AG10803 (cell line): ENCODE measurements around the gene SPEG.

ENCODE experiments used
- DNase-seq: peaks from one replicate; pipeline ENCODE4 v3.0.0; 2010; ENCODE audit warnings: low read depth
- H3K4me3 ChIP-seq: 2 replicates; pipeline ENCODE4 v1.5.1; 2011; ENCODE audit warnings: mild to moderate bottlenecking, low read length, control low read depth
- TF ChIP-seq, protein P1 (sequence below): conservative IDR thresholded peaks from 2 replicates; pipeline ENCODE4 v1.5.1; 2011; ENCODE audit warnings: mild to moderate bottlenecking, low read length, control low read depth, inconsistent platforms

Gene SPEG

DNA sequence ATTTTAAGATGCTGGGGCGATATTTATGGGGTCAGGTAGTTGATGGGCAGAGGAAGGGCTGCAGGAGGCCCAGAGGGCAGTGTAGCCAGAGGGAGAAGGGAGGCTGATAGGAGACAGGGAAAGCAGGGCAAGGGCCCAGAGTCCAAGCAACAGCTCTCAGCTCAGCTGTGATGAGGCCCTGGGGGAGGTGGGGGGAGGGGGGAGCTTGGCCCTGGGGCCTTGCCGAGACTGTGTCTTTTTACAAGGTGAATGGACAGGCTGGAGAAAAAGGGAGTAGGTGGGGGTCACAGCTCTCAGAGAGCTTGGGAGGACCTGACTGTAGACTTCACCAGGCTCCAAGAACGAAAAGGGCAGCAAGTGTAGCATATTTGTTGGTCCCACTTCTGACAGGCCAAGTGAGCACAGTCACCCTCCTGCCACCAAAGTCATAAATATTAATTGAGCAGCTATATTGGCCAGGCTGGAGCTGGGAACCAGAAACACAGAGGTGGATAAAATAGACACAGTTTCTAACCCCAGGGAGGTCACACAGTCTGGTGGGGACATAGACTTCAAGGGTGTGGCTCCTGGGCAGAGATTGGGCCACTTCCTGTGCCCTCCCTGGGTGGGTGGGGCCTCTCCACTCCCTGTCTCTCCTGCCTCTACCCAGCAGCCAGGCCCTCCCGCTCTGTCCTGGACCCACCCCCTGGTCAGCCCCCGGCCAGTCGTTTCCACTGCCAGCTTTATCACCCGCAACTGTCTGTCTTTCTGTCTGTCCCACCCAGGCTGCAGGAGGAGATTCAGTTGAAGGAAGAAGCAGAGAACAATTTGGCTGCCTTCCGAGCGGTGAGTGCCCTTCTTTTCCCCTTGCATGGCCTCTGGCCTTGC is 15.1 kb upstream of the SPEG start:
- H3K4me3 ChIP-seq = no peak overlapping the region
- no peak for DNase-seq
- TF ChIP-seq, protein P1, sequence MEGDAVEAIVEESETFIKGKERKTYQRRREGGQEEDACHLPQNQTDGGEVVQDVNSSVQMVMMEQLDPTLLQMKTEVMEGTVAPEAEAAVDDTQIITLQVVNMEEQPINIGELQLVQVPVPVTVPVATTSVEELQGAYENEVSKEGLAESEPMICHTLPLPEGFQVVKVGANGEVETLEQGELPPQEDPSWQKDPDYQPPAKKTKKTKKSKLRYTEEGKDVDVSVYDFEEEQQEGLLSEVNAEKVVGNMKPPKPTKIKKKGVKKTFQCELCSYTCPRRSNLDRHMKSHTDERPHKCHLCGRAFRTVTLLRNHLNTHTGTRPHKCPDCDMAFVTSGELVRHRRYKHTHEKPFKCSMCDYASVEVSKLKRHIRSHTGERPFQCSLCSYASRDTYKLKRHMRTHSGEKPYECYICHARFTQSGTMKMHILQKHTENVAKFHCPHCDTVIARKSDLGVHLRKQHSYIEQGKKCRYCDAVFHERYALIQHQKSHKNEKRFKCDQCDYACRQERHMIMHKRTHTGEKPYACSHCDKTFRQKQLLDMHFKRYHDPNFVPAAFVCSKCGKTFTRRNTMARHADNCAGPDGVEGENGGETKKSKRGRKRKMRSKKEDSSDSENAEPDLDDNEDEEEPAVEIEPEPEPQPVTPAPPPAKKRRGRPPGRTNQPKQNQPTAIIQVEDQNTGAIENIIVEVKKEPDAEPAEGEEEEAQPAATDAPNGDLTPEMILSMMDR = no peak

DNA sequence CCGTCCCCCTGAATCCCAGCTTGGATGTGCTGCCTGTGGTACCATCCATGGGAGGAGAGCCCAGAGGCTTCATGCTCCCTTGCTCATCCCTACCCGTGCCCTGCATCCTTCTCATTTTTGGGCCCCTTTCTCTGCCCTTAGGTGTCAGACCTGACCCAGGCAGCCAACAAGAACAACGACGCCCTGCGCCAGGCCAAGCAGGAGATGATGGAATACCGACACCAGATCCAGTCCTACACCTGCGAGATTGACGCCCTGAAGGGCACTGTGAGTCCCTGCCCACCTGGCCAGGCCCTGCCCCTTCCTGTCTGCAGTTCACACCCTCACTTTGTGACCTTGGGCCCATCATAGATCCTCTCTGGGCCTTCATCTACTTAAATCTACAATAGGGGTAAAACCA is 14.0 kb upstream of the SPEG start:
- no peak for DNase-seq
- no peak overlapping the region for H3K4me3 ChIP-seq
- TF ChIP-seq, protein P1 = no peak

DNA sequence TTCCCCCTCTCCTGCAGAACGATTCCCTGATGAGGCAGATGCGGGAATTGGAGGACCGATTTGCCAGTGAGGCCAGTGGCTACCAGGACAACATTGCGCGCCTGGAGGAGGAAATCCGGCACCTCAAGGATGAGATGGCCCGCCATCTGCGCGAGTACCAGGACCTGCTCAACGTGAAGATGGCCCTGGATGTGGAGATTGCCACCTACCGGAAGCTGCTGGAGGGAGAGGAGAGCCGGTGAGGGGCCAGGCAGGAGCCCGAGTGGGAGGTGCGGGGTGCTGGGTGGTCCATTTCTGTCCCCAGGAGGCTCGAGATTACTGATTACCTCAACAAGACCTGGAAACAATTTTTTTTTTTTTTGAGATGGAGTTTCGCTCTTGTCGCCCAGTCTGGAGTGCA is 13.3 kb upstream of the SPEG start:
- no peak for DNase-seq
- no peak overlapping the region for H3K4me3 ChIP-seq
- TF ChIP-seq, protein P1 = no peak

DNA sequence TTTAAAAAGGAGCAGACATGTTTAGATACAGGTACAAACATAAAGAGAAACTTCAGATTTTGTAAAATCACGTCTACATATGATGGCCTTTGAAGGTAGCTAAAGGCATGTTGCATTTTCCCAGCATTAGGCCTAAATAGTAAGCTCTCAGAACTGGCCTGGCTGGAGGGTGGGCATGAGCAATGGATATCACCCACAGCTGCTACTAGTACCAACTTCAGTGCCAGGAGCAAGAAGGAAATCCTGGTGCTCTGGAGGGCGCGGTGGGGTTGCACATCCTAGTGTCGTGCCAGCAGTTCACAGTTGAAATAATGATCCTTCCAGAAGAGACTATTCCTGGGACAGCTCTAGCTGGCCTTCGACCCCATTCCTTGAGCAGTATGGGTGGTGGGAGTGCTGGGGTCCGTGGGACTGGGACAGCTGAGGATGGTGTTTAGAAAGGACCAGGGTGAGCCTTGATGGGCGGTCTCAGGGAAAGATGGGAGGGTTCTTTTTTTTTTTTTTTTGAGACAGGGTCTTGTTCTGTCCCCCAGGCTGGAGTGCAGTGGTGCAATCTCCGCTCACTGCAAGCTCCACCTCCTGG is 11.6 kb upstream of the SPEG start:
- H3K4me3 ChIP-seq = no peak overlapping the region
- DNase-seq = no peak
- TF ChIP-seq, protein P1 = no peak

DNA sequence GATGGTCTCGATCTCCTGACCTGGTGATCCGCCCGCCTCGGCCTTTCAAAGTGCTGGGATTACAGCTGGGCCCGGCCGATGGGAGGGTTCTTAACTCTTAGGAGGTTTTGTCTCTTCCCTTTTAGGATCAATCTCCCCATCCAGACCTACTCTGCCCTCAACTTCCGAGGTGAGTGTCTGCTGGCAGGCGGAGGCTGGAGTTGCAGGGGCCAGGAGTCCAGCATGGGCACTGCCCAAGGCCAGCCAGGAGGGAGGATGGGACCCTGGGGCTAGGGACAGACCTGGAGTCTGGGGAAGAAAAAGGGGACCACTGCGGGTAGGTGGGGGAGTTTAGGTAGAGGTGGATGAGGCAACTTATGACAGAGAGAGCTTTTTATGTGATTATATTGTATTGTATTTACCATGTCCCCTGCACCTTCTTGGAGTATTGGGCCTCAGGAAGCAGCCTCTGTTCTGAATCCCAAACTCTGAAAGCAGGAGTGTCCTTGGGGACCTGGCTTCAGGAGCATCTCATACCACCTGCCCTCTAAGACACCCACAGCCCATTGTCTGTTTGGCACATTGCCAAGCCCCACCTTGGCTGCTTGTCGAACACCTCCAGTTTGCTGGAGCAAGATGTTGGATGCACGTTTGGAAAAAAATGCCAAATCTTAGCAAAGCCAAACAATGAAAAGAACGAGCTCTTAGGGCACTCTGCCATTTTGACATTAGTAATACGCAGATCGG is 10.8 kb upstream of the SPEG start:
- DNase-seq = no peak
- TF ChIP-seq, protein P1 = no peak
- H3K4me3 ChIP-seq = no peak overlapping the region

DNA sequence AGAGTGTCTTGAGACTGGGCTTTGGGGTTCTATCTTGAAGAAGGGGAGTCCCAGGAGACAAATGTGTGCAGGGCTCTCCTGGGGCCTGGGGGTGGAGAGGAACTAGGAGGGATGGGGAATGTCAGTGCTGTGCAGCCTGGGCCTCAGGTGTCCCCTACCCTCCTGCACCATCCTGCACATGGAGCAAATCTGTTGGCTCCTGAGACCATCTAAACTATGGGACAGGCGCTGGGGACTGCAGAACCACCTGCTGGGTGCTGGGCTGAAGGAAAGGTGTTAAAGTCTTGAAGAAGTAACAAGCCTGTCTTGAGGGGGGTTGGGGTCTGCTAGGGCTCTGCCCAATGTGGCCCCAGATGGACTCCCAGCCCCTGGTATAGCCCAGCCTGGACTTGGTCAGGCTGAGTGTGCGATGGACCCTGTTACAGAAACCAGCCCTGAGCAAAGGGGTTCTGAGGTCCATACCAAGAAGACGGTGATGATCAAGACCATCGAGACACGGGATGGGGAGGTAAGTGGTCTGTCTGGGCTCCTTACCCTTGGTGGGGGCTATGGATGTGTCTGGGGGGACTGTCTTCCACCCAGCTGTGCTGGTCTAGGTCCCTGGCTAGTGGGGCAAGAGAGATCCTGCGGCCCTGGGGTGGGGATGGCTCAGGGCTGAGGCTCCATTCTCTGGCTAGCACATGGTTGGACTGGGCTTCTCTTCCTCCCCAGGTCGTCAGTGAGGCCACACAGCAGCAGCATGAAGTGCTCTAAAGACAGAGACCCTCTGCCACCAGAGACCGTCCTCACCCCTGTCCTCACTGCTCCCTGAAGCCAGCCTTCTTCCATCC is 9.2 kb upstream of the SPEG start:
- TF ChIP-seq, protein P1 = no peak
- no peak for DNase-seq
- no peak overlapping the region for H3K4me3 ChIP-seq
